Kidney epithelial cell (primary cell): ENCODE data around the gene BIN2. TPM values are rescaled to one million over a fixed set of nuclear protein-coding genes. Genes with fewer than 3 reads are reported as not detected.

Source experiments
- DNase-seq: peaks from one replicate; pipeline ENCODE4 v3.0.0-alpha.2; 2010; ENCODE audit warnings: low read depth
- H3K27me3 ChIP-seq: 2 replicates; pipeline ENCODE4 v1.6.0; 2011; ENCODE audit warnings: low read length; ENCODE audit not compliant: control insufficient read depth, insufficient read depth
- H3K36me3 ChIP-seq: 2 replicates; pipeline ENCODE4 v1.5.1; 2011; ENCODE audit warnings: low read length; ENCODE audit not compliant: control insufficient read depth, insufficient read depth
- H3K4me3 ChIP-seq: 2 replicates; pipeline ENCODE4 v1.5.1; 2011; ENCODE audit warnings: low read depth, mild to moderate bottlenecking, control low read depth, low read length
- total RNA-seq: library from RNA; depleted of rRNA; stranded (reverse); fragments of >200 nt; gene quantifications from 2 replicates; pipeline ENCODE4 v1.2.3, GENCODE V29; 2015
- TF ChIP-seq, protein P1 (sequence below): IDR thresholded peaks from 2 replicates; pipeline ENCODE4 v1.5.1; 2011; ENCODE audit warnings: mild to moderate bottlenecking, moderate library complexity, low read length, control low read depth, inconsistent platforms; ENCODE audit not compliant: insufficient read depth, poor library complexity, severe bottlenecking

Gene BIN2
- total RNA-seq, 1 donor from 2014 or later, result not detected

DNA sequence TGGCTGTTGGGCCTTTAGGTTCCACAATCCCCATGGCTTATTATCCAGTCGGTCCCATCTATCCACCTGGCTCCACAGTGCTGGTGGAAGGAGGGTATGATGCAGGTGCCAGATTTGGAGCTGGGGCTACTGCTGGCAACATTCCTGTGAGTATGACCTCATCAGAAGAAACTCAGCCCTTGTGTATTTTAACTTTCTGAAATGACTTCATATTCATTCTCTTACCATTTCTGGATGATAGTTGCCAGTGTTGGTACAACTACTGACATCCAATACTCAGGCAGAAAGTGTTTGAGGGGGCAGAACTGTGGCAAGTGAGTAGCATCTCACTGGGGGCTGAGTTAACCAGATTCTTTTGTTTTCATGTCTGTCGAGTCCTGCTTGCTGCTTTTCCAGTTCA, 83.0 kb downstream of the BIN2 start:
- H3K27me3 ChIP-seq, result no peaks in the 10 kb centered on the region
- H3K36me3 ChIP-seq, result no peaks in the 10 kb centered on the region
- DNase-seq, result no peak
- no peak overlapping the region for H3K4me3 ChIP-seq
- TF ChIP-seq, protein P1, sequence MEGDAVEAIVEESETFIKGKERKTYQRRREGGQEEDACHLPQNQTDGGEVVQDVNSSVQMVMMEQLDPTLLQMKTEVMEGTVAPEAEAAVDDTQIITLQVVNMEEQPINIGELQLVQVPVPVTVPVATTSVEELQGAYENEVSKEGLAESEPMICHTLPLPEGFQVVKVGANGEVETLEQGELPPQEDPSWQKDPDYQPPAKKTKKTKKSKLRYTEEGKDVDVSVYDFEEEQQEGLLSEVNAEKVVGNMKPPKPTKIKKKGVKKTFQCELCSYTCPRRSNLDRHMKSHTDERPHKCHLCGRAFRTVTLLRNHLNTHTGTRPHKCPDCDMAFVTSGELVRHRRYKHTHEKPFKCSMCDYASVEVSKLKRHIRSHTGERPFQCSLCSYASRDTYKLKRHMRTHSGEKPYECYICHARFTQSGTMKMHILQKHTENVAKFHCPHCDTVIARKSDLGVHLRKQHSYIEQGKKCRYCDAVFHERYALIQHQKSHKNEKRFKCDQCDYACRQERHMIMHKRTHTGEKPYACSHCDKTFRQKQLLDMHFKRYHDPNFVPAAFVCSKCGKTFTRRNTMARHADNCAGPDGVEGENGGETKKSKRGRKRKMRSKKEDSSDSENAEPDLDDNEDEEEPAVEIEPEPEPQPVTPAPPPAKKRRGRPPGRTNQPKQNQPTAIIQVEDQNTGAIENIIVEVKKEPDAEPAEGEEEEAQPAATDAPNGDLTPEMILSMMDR, result no peak

DNA sequence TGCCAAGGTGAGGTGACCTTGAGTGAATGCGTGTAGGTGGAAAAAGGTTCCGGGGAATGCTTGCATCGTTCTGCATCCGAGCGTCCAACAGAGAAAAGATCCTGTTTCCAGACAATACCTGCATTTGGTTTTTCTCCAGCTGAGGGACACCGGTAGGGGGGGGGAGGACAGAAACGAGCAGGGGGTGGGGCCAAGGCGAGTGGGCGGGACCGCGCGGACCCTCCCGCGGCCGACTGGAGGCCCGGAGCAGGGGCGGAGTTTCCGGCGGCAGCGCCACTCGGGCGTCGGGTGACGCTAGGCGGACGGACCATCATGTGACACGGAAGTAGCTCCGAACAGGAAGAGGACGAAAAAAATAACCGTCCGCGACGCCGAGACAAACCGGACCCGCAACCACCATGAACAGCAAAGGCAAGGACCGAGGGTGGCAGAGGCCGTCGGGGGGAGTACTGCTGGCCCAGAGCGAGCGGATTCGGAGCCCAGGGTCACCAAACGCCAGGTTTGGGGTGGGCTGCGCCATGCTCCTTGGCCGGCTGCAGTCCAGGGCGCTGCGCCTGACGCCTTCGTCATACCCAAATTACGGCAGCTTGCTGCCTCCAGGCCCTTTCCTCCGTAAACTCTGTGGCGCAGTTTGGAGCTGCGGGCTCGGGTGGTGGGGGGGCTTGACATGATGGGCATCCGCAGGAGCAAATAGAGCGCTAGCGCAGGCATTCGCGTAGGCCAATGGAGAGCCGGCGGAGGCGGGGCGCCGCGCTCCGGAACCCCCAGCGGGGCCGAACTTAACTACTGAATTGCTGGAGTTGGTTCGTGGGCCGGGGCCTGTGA, 85.3 kb downstream of the BIN2 start, which contains the start of gene DAZAP2:
TSS of gene DAZAP2 (plus strand) at position 317 of the 825 bp plus-strand sequence. CDS start at position 399, 82 bp downstream.
- peak; percentile 72 for DNase-seq
- Histone ChIP-seq H3K4me3 (peak within 1 kb of the TSS; percentile 100), H3K27me3 (no peaks in the 10 kb centered on the region), H3K36me3 (no peaks in the 10 kb centered on the region)
- TF ChIP-seq, protein P1, result no peak

DNA sequence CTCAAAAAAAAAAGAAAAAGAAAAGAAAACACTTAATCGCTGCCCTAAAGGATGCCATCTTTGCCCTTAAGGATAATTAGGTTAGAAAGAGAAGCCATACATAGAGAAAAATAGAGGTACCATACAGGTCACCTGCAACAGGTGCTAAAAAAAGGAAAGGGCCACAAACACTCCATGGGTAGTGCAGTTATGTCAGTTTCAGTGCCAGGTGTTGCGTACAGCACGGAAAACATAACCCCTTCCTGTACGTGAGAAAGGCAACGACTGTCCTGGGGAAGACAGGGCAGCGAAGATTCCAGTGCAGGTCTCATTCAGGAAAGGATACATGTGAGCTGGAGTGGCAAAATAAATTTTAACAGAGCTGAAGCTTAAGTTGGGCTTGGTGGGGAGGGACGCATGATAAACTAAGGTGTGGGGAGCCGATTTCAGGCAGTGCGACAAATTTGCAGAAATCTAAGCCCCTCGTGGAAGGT, 85.9 kb downstream of the BIN2 start:
- Histone ChIP-seq H3K27me3 (no peaks in the 10 kb centered on the region), H3K36me3 (no peaks in the 10 kb centered on the region), H3K4me3 (peak overlapping the region; percentile 100)
- TF ChIP-seq, protein P1, result no peak
- DNase-seq, result no peak

DNA sequence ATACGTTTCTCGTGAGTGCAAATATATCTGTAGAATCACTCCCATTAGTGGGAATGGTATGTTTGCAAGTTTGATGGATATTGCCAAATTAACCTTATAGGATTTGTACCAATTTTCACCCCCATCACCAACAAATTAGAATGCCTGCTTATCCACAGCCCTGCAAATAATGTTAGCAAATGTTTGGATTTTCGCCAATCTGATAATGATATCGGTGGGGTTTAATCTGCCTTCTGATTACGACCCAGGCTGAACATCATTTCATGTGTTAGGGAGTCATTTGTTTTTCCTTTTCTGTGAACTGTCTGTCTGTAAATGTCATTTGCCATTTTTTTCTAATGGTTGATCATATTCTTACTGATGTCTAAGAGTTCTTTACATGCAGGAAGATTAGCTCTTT, 89.4 kb downstream of the BIN2 start:
- Histone ChIP-seq H3K27me3 (no peaks in the 10 kb centered on the region), H3K4me3 (no peak overlapping the region), H3K36me3 (no peaks in the 10 kb centered on the region)
- DNase-seq, result no peak
- TF ChIP-seq, protein P1, result no peak

DNA sequence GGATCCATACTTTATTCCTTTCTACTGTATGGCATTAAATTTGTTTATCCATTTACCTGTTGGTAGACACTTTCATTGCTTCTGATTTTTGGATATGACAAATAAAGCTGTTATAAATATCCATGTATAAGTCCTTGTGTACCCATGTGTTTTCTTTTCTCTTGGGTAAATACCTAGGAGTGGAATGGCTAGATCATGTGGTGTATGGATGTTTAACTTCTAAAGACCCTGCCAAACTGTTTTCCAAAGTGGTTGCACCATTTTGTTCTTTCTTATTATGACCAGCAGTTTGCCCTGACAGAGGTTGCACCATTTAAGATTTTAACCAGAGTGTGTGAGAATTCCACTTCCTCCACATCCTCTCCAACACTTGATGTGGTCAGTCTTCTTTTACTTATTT, 91.3 kb downstream of the BIN2 start:
- TF ChIP-seq, protein P1, result no peak
- no peaks in the 10 kb centered on the region for H3K27me3 ChIP-seq
- no peak overlapping the region for H3K4me3 ChIP-seq
- no peak for DNase-seq
- H3K36me3 ChIP-seq, result no peaks in the 10 kb centered on the region

Other genes starting within 250 kb of the BIN2 start
- gene CSRNP2, start 240.6 kb downstream of the BIN2 start, total RNA-seq, result 36.1 and 36.6 TPM in 2 replicates
- 14.2 and 19.1 TPM in 2 replicates for gene TFCP2, start 151.0 kb downstream of the BIN2 start, total RNA-seq
- 2.6 and 3.9 TPM in 2 replicates for gene POU6F1, start 106.1 kb downstream of the BIN2 start, total RNA-seq
- 244 and 271 TPM in 2 replicates for gene DAZAP2, start 85.3 kb downstream of the BIN2 start, total RNA-seq
- gene SMAGP, start 53.8 kb downstream of the BIN2 start, total RNA-seq, result 15.7 and 24.5 TPM in 2 replicates
- gene CELA1, start 22.5 kb upstream of the BIN2 start, total RNA-seq, result not detected in 2 replicates
- gene GALNT6, start 67.2 kb upstream of the BIN2 start, total RNA-seq, result 35.0 and 45.7 TPM in 2 replicates
- 1.0 and 1.7 TPM in 2 replicates for gene SLC4A8, start 100.7 kb upstream of the BIN2 start, total RNA-seq